Mammary epithelial cell (primary cell): ENCODE data around the gene WDR6.

ENCODE experiments used
- EZH2 ChIP-seq: IDR thresholded peaks from 2 replicates; pipeline ENCODE4 v1.6.1; 2012; ENCODE audit warnings: low read length, inconsistent platforms, borderline replicate concordance
- TF ChIP-seq, protein P1 (sequence below), 2 donors: IDR thresholded peaks in 1 of 2; conservative IDR thresholded peaks in 1 of 2; 2 replicates each; pipeline ENCODE4 v1.5.1; 2011 to 2012; ENCODE audit warnings: inconsistent platforms in 2 of 2, low read length in 2 of 2, mild to moderate bottlenecking in 2 of 2, control low read depth in 1 of 2, low read depth in 1 of 2; ENCODE audit not compliant: insufficient read depth in 1 of 2; ENCODE audit errors: extremely low read depth in 1 of 2

DNA sequence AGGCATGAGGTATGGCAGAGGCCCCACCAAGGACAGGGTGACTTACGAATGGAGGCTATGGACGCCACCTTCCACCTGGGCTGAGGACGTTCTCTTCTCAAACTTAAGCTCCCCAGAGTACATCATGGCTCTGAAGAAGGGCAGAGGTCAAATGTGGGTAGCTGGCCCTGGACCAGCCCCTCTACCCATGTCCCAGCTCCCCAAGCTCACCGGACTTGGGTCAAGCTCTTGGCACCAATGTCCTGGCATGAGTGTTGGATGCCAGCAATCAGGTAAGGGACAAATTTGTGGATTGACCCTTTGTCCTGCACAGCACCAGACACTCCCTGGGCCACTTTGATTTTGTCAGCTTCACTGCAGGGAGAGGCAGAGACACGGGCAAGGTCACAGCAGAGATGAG lies 17.3 kb downstream of the WDR6 start:
- TF ChIP-seq, protein P1, sequence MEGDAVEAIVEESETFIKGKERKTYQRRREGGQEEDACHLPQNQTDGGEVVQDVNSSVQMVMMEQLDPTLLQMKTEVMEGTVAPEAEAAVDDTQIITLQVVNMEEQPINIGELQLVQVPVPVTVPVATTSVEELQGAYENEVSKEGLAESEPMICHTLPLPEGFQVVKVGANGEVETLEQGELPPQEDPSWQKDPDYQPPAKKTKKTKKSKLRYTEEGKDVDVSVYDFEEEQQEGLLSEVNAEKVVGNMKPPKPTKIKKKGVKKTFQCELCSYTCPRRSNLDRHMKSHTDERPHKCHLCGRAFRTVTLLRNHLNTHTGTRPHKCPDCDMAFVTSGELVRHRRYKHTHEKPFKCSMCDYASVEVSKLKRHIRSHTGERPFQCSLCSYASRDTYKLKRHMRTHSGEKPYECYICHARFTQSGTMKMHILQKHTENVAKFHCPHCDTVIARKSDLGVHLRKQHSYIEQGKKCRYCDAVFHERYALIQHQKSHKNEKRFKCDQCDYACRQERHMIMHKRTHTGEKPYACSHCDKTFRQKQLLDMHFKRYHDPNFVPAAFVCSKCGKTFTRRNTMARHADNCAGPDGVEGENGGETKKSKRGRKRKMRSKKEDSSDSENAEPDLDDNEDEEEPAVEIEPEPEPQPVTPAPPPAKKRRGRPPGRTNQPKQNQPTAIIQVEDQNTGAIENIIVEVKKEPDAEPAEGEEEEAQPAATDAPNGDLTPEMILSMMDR (conservative IDR thresholded peaks at IDR 0.05 in 1 of 2, IDR thresholded peaks at IDR 0.05 in 1 of 2; ENCODE audit: extremely low read depth in 1 of 2, insufficient read depth in 1 of 2, low read depth in 1 of 2, low read length in 2 of 2): no peak
- TF ChIP-seq EZH2: no peak
